Neural cell (in vitro differentiated cells): ENCODE measurements around the gene KAT2A.

Experiments
- EP300 ChIP-seq: fragments of 450-650 bp; conservative IDR thresholded peaks from 2 replicates; pipeline ENCODE4 v1.6.1; 2014; ENCODE audit warnings: antibody characterized with exemption, mild to moderate bottlenecking, moderate library complexity; ENCODE audit not compliant: poor library complexity, severe bottlenecking
- POLR2AphosphoS5 ChIP-seq: IDR thresholded peaks from 2 replicates; pipeline ENCODE4 v1.6.1; 2012
- SMC3 ChIP-seq: fragments of 450-650 bp; conservative IDR thresholded peaks from 2 replicates; pipeline ENCODE4 v1.6.1; 2014; ENCODE audit warnings: antibody characterized with exemption, mild to moderate bottlenecking, moderate library complexity; ENCODE audit not compliant: poor library complexity
- TAF1 ChIP-seq: IDR thresholded peaks from 2 replicates; pipeline ENCODE4 v1.6.1; 2012; ENCODE audit warnings: low read depth
- TF ChIP-seq, protein P1 (sequence below): fragments of 450-650 bp; IDR thresholded peaks from 2 replicates; pipeline ENCODE4 v1.5.1; 2014; ENCODE audit warnings: antibody characterized with exemption, mild to moderate bottlenecking, moderate library complexity; ENCODE audit not compliant: poor library complexity, severe bottlenecking

DNA sequence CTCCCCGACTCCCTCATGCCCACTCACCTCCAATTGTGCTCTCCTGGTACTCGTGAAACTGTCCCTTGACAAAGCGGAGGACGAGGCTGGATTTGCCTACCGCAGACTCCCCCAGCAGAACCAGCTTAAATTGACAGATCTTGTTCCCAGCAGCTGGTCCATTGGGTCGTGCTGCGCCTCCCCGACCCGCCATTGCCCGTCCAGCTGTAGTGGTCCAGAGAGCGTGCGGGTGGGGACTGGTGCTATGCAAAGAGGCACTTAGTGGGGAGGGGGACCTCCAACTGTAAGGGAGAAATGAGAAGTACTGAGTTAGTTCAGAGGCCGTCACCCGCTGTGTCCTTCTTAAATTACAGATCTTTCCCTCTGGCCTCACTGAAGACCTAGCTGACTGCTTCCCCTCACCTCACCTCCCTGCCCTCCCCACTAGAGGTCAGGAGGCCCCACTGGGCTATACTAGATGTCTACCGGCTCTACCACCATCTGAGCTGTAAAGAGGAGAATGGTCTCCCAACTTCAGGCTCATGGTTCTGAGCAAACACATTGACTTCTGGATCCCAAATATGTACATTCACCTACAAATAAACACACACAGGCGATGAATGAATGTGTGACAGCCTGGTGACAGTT, 9.3 kb upstream of the KAT2A start:
- TF ChIP-seq EP300, result no peak
- TF ChIP-seq, protein P1, sequence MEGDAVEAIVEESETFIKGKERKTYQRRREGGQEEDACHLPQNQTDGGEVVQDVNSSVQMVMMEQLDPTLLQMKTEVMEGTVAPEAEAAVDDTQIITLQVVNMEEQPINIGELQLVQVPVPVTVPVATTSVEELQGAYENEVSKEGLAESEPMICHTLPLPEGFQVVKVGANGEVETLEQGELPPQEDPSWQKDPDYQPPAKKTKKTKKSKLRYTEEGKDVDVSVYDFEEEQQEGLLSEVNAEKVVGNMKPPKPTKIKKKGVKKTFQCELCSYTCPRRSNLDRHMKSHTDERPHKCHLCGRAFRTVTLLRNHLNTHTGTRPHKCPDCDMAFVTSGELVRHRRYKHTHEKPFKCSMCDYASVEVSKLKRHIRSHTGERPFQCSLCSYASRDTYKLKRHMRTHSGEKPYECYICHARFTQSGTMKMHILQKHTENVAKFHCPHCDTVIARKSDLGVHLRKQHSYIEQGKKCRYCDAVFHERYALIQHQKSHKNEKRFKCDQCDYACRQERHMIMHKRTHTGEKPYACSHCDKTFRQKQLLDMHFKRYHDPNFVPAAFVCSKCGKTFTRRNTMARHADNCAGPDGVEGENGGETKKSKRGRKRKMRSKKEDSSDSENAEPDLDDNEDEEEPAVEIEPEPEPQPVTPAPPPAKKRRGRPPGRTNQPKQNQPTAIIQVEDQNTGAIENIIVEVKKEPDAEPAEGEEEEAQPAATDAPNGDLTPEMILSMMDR, result no peak
- no peak for TF ChIP-seq TAF1
- no peak for TF ChIP-seq POLR2AphosphoS5
- TF ChIP-seq SMC3, result no peak
